GM04504 (cell line): ENCODE measurements around the gene NLK.
"Not testable (repeated sequence)": the region's sequence is repeated elsewhere in the genome, so short reads cannot be mapped to it uniquely, and the experiment has no call there.

Experiments used
- DNase-seq: peaks from one replicate; pipeline ENCODE4 v3.0.0-alpha.2; 2012; ENCODE audit warnings: low read depth

NLK gene

GRCh38 chr17:28042657-28042720 lies at the start of gene NLK:
Gene NLK, plus strand, starts transcription at chr17:28042677. Its CDS starts 197 bp downstream, at chr17:28042874.
- DNase-seq = no peak

- DNase-seq = no peak
These were observed 49.2 kb upstream of the NLK start for GRCh38 chr17:27993161-27993695.

GRCh38 chr17:27993723-27994310 lies 48.7 kb upstream of the NLK start:
- DNase-seq = no peak

- no peak for DNase-seq
These were observed 47.9 kb upstream of the NLK start for GRCh38 chr17:27994586-27994985.

GRCh38 chr17:27995554-27995953 lies 46.9 kb upstream of the NLK start:
- DNase-seq = no peak

- no peak for DNase-seq
These were observed 46.1 kb upstream of the NLK start for GRCh38 chr17:27996202-27997043.

- DNase-seq = no peak
These were observed 45.5 kb upstream of the NLK start for GRCh38 chr17:27997044-27997401.

- DNase-seq = no peak
These were observed 45.0 kb upstream of the NLK start for GRCh38 chr17:27997522-27997921.

- no peak for DNase-seq
These were observed 41.3 kb upstream of the NLK start for GRCh38 chr17:28001149-28001548.

- DNase-seq = no peak
These were observed 38.1 kb upstream of the NLK start for GRCh38 chr17:28004344-28004743.

- DNase-seq = not testable (repeated sequence)
These were observed 34.6 kb upstream of the NLK start for GRCh38 chr17:28007925-28008324.

GRCh38 chr17:28008513-28008912 lies 34.0 kb upstream of the NLK start:
- no peak for DNase-seq

- no peak for DNase-seq
These were observed 32.1 kb upstream of the NLK start for GRCh38 chr17:28010406-28010805.

GRCh38 chr17:28018439-28019070 lies 23.9 kb upstream of the NLK start:
- DNase-seq = no peak

- DNase-seq = no peak
These were observed 22.0 kb upstream of the NLK start for GRCh38 chr17:28020515-28020914.

GRCh38 chr17:28029044-28029443 lies 13.4 kb upstream of the NLK start:
- DNase-seq = no peak

GRCh38 chr17:28030386-28030785 lies 12.1 kb upstream of the NLK start:
- no peak for DNase-seq

- DNase-seq = no peak
These were observed 11.3 kb upstream of the NLK start for GRCh38 chr17:28031174-28031573.

GRCh38 chr17:28033972-28034714 lies 8.3 kb upstream of the NLK start:
- peak; percentile 61 for DNase-seq

GRCh38 chr17:28035452-28035851 lies 7.0 kb upstream of the NLK start:
- DNase-seq = not testable (repeated sequence)

GRCh38 chr17:28035884-28036283 lies 6.6 kb upstream of the NLK start:
- not testable (repeated sequence) for DNase-seq

- no peak for DNase-seq
These were observed 3.7 kb upstream of the NLK start for GRCh38 chr17:28038802-28039201.

GRCh38 chr17:28039251-28039650 lies 3.2 kb upstream of the NLK start:
- no peak for DNase-seq
